HepG2 (cell line): ENCODE data around the gene GZMH. TPM values are rescaled to one million over a fixed set of nuclear protein-coding genes. Genes with fewer than 3 reads are reported as not detected.
"Not testable (repeated sequence)": the region's sequence is repeated elsewhere in the genome, so short reads cannot be mapped to it uniquely, and the experiment has no call there.

ENCODE experiments used
- ATAC-seq: fragments of 200-7000 bp; cut with Tn5 transposase; 3 replicates; pipeline ENCODE4 v1.9.1; 2020; ENCODE audit warnings: mild to moderate bottlenecking, moderate library complexity
- BruUV-seq: library from RNA; stranded (reverse); fragments of 400-500 nt; replicated peaks from 2 replicates; lab custom pipeline; 2021; lab: Mats Ljungman, UMichigan
- CTCF ChIA-PET: fragments of 300-600 bp; formaldehyde crosslinking; extraction: SDS; loops from one replicate; lab custom pipeline; 2021; ENCODE audit warnings: low total read pairs, inconsistent platforms, low intra/inter-chr PET ratio; lab: Yijun Ruan, JAX
- POLR2A ChIA-PET: fragments of 350-600 bp; sonication (Branson Sonifier 250); formaldehyde crosslinking; loops from one replicate; lab custom pipeline; 2020; ENCODE audit warnings: antibody characterized with exemption, inconsistent platforms; lab: Yijun Ruan, JAX
- DNase-seq: peaks from one replicate; pipeline ENCODE4 v3.0.0-alpha.2; 2015; ENCODE audit warnings: low spot score
- FAIRE-seq: peaks from 3 replicates; lab custom pipeline; 2011; peaks lifted over from hg19 to GRCh38; lab: Jason Lieb, UNC
- H2AFZ ChIP-seq: one replicate; pipeline ENCODE4 v1.6.1; 2011; ENCODE audit warnings: low read length, inconsistent platforms
- H3K27ac ChIP-seq: fragments of 300-600 bp; 3 replicates; pipeline ENCODE4 v1.8.0; 2011; ENCODE audit warnings: mixed run types, mild to moderate bottlenecking, mixed read lengths, low read length, inconsistent platforms; ENCODE audit not compliant: insufficient read depth; ENCODE audit errors: extremely low read length
- H3K27me3 ChIP-seq, 2 experiments: fragments of 200-600 bp in 1 of 2; 2 replicates in 1 of 2; 3 replicates in 1 of 2; pipeline versions ENCODE4 v1.6.0 to v1.8.0; 2011; ENCODE audit warnings: low read length in 2 of 2, mild to moderate bottlenecking in 2 of 2, moderate library complexity in 2 of 2, inconsistent platforms in 1 of 2; ENCODE audit not compliant: insufficient read depth in 2 of 2, control insufficient read depth in 1 of 2
- H3K36me3 ChIP-seq, 2 experiments: fragments of 200-600 bp in 1 of 2; replicated peaks in 1 of 2; 2 replicates in 1 of 2; 3 replicates in 1 of 2; pipeline versions ENCODE4 v1.5.1 to v1.8.0; 2011; ENCODE audit warnings: low read length in 2 of 2, inconsistent platforms in 1 of 2; ENCODE audit not compliant: insufficient read depth in 2 of 2, control insufficient read depth in 1 of 2
- H3K4me1 ChIP-seq: 2 replicates; pipeline ENCODE4 v1.5.1; 2012; ENCODE audit warnings: low read length, inconsistent platforms; ENCODE audit not compliant: insufficient read depth
- H3K4me2 ChIP-seq: 2 replicates; pipeline ENCODE4 v1.6.0; 2011; ENCODE audit warnings: low read depth, low read length, inconsistent platforms
- H3K4me3 ChIP-seq, 3 experiments: fragments of 200-600 bp in 1 of 3; sonication (generic), shearing (Covaris generic) in 1 of 3; replicated peaks in 1 of 3; 2 replicates each; pipeline ENCODE4 v1.5.1; 2011 to 2016; ENCODE audit warnings: low read length in 3 of 3, inconsistent platforms in 2 of 3, low read depth in 2 of 3, mild to moderate bottlenecking in 2 of 3, control low read depth in 1 of 3, mixed read lengths in 1 of 3; ENCODE audit not compliant: insufficient read depth in 1 of 3
- H3K79me2 ChIP-seq: one replicate; pipeline ENCODE4 v1.6.1; 2011; ENCODE audit warnings: low read length, inconsistent platforms; ENCODE audit not compliant: insufficient read depth
- H3K9ac ChIP-seq: 2 replicates; pipeline ENCODE4 v1.6.0; 2011; ENCODE audit warnings: mild to moderate bottlenecking, low read depth, low read length, inconsistent platforms; ENCODE audit not compliant: insufficient read depth
- H3K9me3 ChIP-seq: 2 replicates; pipeline ENCODE4 v1.5.1; 2012; ENCODE audit warnings: mild to moderate bottlenecking, low read length
- H4K20me1 ChIP-seq: 2 replicates; pipeline ENCODE4 v1.6.0; 2011; ENCODE audit warnings: inconsistent platforms, mild to moderate bottlenecking, low read length, moderate library complexity; ENCODE audit not compliant: insufficient read depth
- ATM ChIP-seq: fragments of 450-650 bp; IDR thresholded peaks from 2 replicates; pipeline ENCODE4 v1.7.1; 2017; ENCODE audit warnings: mild to moderate bottlenecking, borderline replicate concordance
- ELF1 ChIP-seq: sonication (generic); formaldehyde crosslinking; IDR thresholded peaks from 2 replicates; pipeline ENCODE4 v1.4.0; 2020; ENCODE audit warnings: missing genetic modification reagents
- GABPA ChIP-seq, 2 experiments: IDR thresholded peaks; 2 replicates each; pipeline ENCODE4 v1.6.1; 2011 to 2016; ENCODE audit warnings: low read depth in 2 of 2, low read length in 1 of 2, missing biosample characterization in 1 of 2, missing genetic modification characterization in 1 of 2
- LCORL ChIP-seq, 2 experiments: fragments of 450-650 bp in 1 of 2; sonication (generic) in 1 of 2; formaldehyde crosslinking in 1 of 2; IDR thresholded peaks; 2 replicates each; pipeline versions ENCODE4 v1.5.0 to v1.6.1; 2017 to 2020; ENCODE audit warnings: antibody characterized with exemption in 1 of 2, missing genetic modification reagents in 1 of 2
- MAFF ChIP-seq: IDR thresholded peaks from 2 replicates; pipeline ENCODE4 v1.6.1; 2011; ENCODE audit warnings: low read depth, low read length, improper control_type of control experiment
- MAFK ChIP-seq, 2 experiments: IDR thresholded peaks in 1 of 2; conservative IDR thresholded peaks in 1 of 2; 2 replicates each; pipeline ENCODE4 v1.6.1; 2011; ENCODE audit warnings: improper control_type of control experiment in 2 of 2, low read length in 2 of 2
- NFRKB ChIP-seq: fragments of 450-650 bp; IDR thresholded peaks from 2 replicates; pipeline ENCODE4 v1.6.1; 2017
- PLRG1 ChIP-seq: fragments of 450-650 bp; conservative IDR thresholded peaks from 2 replicates; pipeline ENCODE4 v1.6.1; 2016
- ZNF207 ChIP-seq: fragments of 450-650 bp; IDR thresholded peaks from 2 replicates; pipeline ENCODE4 v1.6.1; 2016; ENCODE audit warnings: antibody characterized with exemption, borderline replicate concordance
- ZNF432 ChIP-seq: sonication (generic); formaldehyde crosslinking; IDR thresholded peaks from 2 replicates; pipeline ENCODE4 v1.5.0; 2020; ENCODE audit warnings: missing genetic modification reagents, mild to moderate bottlenecking, borderline replicate concordance
- WGBS: methylation state at CpG from one replicate; pipeline ENCODE4 v1.1.6; 2017; ENCODE audit warnings: low lambda C conversion rate; 5-methylcytosine and 5-hydroxymethylcytosine counted together
- in situ Hi-C: cut with HindIII; loops from 2 replicates; pipeline ENCODE4 v1.10.0; 2017; ENCODE audit warnings: low pct_unique_long_range_greater_than_20kb; ENCODE audit not compliant: extremely low pct_ligation_motif_present
- intact Hi-C: fragments of 100-400 bp; cut with micrococcal nuclease; formaldehyde crosslinking; loops from one replicate; pipeline ENCODE4 v1.10.0; 2022; ENCODE audit not compliant: unreplicated experiment
- polyA plus RNA-seq, 8 experiments: library from polyadenylated mRNA; depleted of rRNA in 3 of 8; stranded (reverse) in 7 of 8; unstranded in 1 of 8; fragments of >200 nt; fragmentation: Illumina TruSeq in 4 of 8; extraction: Trizol in 4 of 8; gene quantifications; 2 replicates each; pipeline versions ENCODE4 v1.2.1 to v1.2.3, GENCODE V29; 2011 to 2016; ENCODE audit warnings: low read depth in 4 of 8, missing spikeins in 1 of 8, mixed read lengths in 1 of 8; ENCODE audit not compliant: insufficient read depth in 1 of 8
- total RNA-seq, 5 experiments: library from RNA; depleted of rRNA; stranded (reverse); fragments of >200 nt; fragmentation: Illumina TruSeq; extraction: Trizol; gene quantifications; 2 replicates each; pipeline ENCODE4 v1.2.3, GENCODE V29; 2016; ENCODE audit warnings: low read depth in 1 of 5
- TF ChIP-seq, protein P1 (sequence below): sonication (generic); formaldehyde crosslinking; IDR thresholded peaks from 2 replicates; pipeline ENCODE4 v1.9.0; 2021; ENCODE audit warnings: missing genetic modification reagents, borderline replicate concordance
- TF ChIP-seq, protein P2 (sequence below): sonication (generic); formaldehyde crosslinking; IDR thresholded peaks from 2 replicates; pipeline ENCODE4; 2020; ENCODE audit warnings: missing genetic modification reagents, mild to moderate bottlenecking, borderline replicate concordance

GZMH gene
- total and polyA plus RNA-seq, 2 of the 13 experiments (the other 11 are each of a cell fraction or from before 2014, with no cell fraction given) = 0.08 TPM; not detected in 1

DNA sequence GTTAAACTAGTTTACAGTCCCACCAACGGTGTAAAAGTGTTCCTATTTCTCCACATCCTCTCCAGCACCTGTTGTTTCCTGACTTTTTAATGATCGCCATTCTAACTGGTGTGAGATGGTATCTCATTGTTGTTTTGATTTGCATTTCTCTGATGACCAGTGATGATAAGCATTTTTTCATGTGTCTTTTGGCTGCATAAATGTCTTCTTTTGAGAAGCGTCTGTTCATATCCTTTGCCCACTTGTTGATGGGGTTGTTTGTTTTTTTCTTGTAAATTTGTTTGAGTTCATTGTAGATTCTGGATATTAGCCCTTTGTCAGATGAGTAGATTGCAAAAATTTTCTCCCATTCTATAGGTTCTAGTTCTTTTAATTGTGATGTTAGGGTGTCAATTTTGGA, 25.1 kb downstream of the GZMH start:
- H2AFZ ChIP-seq; H3K27ac ChIP-seq; CTCF ChIA-PET; ATAC-seq; in situ Hi-C loops; H3K36me3 ChIP-seq; intact Hi-C loops; FAIRE-seq; H3K4me1 ChIP-seq; BruUV-seq; H3K9me3 ChIP-seq; H3K4me2 ChIP-seq; POLR2A ChIA-PET; H3K9ac ChIP-seq; H3K79me2 ChIP-seq; H3K27me3 ChIP-seq; DNase-seq; H4K20me1 ChIP-seq; H3K4me3 ChIP-seq; TF ChIP-seq LCORL (CRISPR knock-in tag; IDR thresholded peaks at IDR 0.05): not testable (repeated sequence)
- 37% methylated on average over 3 of the region's 3 CpGs for WGBS
- TF ChIP-seq LCORL (IDR thresholded peaks at IDR 0.05) (0 out of 2 replicates have a peak, but pooled peaks have one; percentile 34), ATM (0 out of 2 replicates have a peak, but pooled peaks have one; percentile 42), PLRG1 (0 out of 2 replicates have a peak, but pooled peaks have one; percentile 70), NFRKB (0 out of 2 replicates have a peak, but pooled peaks have one; percentile 23)
- TF ChIP-seq, all 625 proteins: peak for 4; not testable (repeated sequence) for 621

DNA sequence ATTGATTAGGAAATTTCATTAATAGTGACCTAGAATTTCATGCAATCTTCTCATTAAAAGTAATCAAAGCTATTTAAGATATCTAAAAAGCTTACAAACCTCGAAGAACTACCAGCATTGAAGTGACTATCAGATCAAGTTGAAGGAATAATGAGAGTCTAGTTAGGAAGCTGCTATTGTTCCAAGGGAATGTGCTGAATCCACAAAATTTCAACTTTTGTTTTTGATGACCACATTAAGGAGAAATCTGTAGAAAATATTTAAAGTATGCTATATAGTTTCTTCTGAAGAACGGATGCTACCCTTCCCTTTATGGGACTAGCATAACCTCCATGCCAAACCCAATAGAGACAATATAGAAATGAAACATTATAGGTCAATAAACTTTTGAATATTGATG, 30.9 kb downstream of the GZMH start:
- no peak for DNase-seq
- no peak overlapping the region for H3K4me3 ChIP-seq
- H3K36me3 ChIP-seq = no peaks in the 10 kb centered on the region
- under 1% methylated on average over 2 of the region's 2 CpGs for WGBS
- no peaks in the 10 kb centered on the region for H3K9me3 ChIP-seq
- no peaks in the 10 kb centered on the region for H3K4me1 ChIP-seq
- H3K9ac ChIP-seq = no peak overlapping the region
- no peaks in the 10 kb centered on the region for H4K20me1 ChIP-seq
- intact Hi-C loops (no loop called here), in situ Hi-C loops (no loop called here)
- BruUV-seq = no TSS peak
- ATAC-seq = no peak
- H2AFZ ChIP-seq = no peak overlapping the region
- H3K4me2 ChIP-seq = no peak overlapping the region
- no peak overlapping the region for H3K27ac ChIP-seq
- ChIA-PET CTCF (no interaction called here), POLR2A (no interaction called here)
- H3K79me2 ChIP-seq = no peaks in the 10 kb centered on the region
- FAIRE-seq = no peak
- peaks cover 5 to 35% of the 10 kb centered on the region in 2 experiments; a peak in 4 of 5 replicates for H3K27me3 ChIP-seq
- TF ChIP-seq, protein P1, sequence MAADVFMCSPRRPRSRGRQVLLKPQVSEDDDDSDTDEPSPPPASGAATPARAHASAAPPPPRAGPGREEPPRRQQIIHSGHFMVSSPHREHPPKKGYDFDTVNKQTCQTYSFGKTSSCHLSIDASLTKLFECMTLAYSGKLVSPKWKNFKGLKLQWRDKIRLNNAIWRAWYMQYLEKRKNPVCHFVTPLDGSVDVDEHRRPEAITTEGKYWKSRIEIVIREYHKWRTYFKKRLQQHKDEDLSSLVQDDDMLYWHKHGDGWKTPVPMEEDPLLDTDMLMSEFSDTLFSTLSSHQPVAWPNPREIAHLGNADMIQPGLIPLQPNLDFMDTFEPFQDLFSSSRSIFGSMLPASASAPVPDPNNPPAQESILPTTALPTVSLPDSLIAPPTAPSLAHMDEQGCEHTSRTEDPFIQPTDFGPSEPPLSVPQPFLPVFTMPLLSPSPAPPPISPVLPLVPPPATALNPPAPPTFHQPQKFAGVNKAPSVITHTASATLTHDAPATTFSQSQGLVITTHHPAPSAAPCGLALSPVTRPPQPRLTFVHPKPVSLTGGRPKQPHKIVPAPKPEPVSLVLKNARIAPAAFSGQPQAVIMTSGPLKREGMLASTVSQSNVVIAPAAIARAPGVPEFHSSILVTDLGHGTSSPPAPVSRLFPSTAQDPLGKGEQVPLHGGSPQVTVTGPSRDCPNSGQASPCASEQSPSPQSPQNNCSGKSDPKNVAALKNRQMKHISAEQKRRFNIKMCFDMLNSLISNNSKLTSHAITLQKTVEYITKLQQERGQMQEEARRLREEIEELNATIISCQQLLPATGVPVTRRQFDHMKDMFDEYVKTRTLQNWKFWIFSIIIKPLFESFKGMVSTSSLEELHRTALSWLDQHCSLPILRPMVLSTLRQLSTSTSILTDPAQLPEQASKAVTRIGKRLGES (CRISPR knock-in tag) = no peak
- peak; percentile 92 to 96 for TF ChIP-seq MAFK (conservative IDR thresholded peaks at IDR 0.05 in 1 of 2, IDR thresholded peaks at IDR 0.05 in 1 of 2; ENCODE audit: low read length in 2 of 2)
- no peak for TF ChIP-seq ZNF207
- TF ChIP-seq, protein P2, sequence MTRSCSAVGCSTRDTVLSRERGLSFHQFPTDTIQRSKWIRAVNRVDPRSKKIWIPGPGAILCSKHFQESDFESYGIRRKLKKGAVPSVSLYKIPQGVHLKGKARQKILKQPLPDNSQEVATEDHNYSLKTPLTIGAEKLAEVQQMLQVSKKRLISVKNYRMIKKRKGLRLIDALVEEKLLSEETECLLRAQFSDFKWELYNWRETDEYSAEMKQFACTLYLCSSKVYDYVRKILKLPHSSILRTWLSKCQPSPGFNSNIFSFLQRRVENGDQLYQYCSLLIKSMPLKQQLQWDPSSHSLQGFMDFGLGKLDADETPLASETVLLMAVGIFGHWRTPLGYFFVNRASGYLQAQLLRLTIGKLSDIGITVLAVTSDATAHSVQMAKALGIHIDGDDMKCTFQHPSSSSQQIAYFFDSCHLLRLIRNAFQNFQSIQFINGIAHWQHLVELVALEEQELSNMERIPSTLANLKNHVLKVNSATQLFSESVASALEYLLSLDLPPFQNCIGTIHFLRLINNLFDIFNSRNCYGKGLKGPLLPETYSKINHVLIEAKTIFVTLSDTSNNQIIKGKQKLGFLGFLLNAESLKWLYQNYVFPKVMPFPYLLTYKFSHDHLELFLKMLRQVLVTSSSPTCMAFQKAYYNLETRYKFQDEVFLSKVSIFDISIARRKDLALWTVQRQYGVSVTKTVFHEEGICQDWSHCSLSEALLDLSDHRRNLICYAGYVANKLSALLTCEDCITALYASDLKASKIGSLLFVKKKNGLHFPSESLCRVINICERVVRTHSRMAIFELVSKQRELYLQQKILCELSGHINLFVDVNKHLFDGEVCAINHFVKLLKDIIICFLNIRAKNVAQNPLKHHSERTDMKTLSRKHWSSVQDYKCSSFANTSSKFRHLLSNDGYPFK (CRISPR knock-in tag) = no peak
- no peak for TF ChIP-seq GABPA (IDR thresholded peaks at IDR 0.05; ENCODE audit: low read depth, low read length)
- TF ChIP-seq GABPA (CRISPR knock-in tag; IDR thresholded peaks at IDR 0.05; ENCODE audit: low read depth) = no peak
- no peak for TF ChIP-seq ELF1
- TF ChIP-seq ZNF432 (CRISPR knock-in tag) = no peak
- TF ChIP-seq MAFF = peak; percentile 94
